GM21526 (cell line): Measurements from ENCODE around the gene ADAMTS2.

ENCODE experiments used
- ATAC-seq: cut with Tn5 transposase; IDR thresholded peaks from one replicate; pipeline ENCODE4 v1.9.1; 2021; ENCODE audit warnings: moderate library complexity; ENCODE audit not compliant: unreplicated experiment, low FRiP score

Gene ADAMTS2

DNA sequence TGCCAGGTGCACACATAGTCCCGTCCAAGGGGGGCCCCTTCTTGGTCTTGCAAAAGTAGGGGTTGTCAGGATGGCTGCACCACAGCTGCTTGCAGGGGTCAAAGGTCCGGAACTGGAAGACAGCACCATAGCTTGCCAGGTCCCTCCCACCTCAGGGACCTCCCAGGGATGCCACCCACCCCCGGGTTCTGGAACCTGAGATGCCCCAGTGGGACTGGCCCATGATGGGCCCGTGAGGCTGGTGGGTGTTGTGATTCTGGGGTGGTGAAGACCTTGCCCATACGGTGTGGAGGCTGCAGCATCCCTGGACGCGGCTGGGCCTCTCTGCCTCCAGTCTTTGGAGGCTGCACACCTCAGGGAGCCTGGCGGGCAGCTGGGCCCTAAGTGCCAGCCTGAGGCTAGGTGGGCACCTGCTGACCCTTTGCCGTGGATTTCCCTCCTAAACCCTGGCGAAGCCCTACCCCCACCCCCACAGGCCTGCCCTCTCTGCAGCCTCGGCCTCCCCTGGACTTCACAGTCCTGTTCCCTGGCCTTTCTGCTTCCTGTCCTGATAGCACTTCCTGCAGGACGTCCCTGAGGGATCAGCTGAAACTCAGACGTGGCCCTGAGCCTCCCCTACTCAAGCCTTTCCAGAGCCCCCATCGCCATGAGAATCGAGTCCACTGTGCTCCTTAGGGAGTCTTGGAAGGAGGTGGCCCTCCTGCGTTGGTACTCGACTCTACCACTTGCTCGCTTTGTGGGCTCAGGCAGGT lies 192.9 kb downstream of the ADAMTS2 start:
- ATAC-seq: no peak

DNA sequence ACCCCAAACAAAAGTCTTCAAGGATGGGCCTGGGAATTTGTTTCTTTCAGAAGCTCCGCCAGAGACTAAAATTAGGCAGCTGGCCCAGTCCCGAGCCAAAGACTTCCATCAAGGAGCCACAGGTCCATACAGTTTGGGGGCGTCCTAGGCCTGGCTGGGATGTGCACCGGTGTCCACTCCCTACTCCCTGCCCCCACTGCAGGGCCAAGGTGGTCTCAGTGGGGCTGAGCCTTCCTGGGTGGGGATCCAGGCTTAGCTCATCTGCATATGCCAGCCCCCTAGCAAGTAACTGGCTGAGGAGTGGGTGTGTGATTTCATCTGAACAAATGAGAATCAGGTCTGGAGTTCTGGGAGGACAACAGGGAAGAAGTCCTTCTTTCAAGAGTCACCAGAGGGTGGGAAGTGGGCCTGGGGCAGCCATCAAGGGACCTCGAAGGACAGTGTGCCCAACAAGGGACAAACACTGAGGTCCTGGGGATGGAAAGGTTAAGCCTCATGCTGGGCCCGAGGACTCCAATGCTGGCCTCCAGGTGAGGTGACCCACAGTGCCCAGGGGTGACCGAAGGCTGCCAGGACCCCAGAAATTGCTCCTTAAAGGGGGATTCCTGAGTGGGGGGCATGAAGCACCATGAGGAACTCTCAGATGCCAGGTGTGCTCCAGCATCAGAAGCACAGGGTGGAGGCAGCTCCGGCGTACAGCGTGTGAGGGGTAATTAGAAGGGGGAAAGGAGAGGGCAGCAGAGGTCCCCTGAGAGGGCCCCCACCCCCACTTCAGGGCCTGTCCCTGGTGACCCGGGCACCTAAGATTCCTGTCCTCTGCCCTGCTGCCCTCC lies 193.8 kb downstream of the ADAMTS2 start:
- ATAC-seq: no peak

DNA sequence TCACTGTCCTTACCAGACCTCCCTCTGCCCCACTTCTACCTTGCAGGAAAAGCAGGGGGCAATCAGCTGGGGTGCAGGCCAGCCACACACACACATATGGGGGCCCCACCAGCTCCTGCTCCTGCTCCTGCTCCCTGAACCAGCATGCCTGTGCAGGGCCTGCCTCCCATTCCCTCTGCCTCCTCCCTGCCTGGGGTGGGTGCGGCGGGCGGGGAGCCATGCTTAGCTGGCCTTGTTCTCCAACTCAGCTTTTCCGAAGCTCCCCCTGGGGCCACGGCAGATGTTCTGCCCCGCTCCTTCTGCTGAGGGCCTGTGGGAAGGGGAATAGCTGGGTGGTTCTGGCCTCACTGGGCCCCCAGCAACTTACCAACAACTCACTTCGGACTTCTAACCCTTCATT lies 195.2 kb downstream of the ADAMTS2 start:
- ATAC-seq: no peak

DNA sequence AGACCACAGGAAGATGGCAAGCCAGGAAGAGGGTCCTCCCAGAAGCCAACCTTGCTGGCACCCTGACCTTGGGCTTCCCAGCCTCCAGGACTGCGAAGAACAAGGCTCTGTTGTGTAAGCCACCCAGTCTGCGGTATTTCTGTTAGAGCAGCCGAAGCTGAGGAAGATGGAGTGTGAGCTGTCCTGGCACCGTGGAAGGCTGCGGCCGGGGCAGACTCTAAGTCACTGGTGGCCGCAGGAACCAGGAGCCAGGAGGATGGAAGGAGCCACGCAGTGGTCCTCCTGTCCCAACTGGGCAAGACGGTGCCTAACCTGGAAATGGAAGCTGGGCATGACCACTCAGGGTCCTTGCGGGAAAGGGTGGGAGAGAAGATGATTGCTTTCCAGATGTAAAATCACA lies 196.0 kb downstream of the ADAMTS2 start:
- no peak for ATAC-seq

DNA sequence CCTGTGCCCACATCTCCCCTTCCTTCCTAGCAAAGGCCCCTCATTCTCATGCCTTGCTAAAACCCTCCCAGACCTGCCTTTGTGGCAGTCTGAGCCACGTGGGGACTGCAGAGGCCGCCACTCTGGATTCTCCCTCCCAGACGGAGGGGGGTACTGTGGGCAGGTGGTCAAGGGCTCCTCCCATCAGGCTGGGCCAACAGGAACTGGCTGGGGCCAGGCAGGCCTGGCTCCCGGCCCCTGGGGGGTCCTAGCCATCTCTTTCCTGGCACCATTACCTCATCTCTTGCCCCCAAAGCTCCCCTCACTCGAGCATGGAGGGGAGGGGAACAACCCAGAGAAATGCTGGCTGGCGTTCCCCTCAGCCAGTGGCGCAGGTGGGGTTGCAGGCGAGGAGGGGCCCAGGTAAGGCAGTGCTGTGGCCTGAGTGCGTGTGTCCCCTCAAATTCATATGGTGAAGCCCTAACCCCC lies 196.5 kb downstream of the ADAMTS2 start:
- ATAC-seq: no peak

DNA sequence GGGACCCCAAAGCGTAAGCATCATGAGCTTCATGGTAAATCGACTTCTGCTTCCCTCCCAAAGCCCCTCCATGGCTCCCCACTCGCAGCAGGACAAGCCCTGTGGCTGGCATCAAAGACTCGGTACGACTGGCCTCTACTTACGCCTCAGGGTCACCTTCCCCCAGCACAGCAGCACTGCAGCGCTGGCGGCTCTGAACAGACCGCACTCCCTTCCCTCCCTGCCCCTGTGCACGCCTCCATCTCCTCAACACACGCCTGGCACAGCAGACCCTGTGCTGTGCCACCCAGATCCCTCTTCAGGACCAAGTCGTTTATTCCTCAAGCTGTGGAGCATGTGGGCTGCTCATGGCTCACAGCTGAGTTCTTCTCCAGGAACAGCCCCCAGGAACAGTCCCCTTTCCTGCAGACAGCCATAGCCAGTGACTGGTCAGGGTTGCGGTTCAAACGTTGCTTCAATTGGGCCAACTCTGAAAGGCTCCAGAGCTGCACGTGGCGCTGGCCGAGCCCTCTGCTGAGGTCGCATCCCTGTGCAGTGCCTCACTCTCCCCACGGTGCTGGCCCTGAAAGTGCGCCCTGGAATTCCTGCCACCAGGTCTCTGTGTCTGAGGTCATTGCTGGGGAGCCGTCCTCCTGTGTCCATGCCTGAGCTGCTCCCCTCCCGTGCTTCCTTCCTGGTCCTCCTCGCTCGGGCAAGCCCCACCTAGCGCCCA lies 197.1 kb downstream of the ADAMTS2 start:
- ATAC-seq: no peak

DNA sequence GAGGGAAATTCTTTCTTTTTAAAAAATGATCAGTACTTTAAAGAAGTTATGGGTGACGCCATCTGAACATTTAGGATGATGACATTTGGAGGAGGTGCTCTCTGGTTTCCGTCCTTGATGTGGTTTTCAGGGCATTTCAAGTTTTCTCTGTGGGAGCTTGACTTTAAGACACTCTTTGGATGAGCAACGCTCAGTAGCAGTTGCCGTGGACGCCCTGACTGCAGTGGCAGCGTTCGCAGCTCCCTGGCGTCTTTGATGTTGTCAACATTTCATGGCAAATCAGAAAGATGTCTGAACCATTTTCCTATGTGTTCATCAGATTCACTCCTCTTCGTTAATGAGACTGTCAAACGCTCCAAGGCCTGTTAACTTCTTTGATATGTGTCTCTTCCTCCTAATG lies 199.0 kb downstream of the ADAMTS2 start:
- ATAC-seq: no peak

DNA sequence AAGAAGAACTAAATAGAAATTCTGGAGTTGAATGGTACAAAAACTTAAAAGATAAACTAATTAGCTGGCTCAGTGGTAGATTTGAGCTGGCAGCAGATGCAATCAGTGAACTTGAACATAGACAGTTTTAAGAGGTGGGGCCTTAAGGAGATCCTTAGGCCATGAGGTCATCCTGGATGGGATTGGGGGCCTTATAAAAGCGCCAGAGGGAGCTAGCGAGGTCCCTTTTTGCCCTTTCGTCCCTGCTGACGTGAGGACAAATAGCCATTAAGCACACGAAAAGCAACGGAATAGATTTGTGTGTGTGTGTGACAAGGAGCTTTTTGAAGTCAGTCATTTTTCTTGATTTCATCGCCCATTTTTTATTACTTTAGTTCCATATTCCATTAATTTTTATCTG lies 201.8 kb downstream of the ADAMTS2 start:
- ATAC-seq: no peak

DNA sequence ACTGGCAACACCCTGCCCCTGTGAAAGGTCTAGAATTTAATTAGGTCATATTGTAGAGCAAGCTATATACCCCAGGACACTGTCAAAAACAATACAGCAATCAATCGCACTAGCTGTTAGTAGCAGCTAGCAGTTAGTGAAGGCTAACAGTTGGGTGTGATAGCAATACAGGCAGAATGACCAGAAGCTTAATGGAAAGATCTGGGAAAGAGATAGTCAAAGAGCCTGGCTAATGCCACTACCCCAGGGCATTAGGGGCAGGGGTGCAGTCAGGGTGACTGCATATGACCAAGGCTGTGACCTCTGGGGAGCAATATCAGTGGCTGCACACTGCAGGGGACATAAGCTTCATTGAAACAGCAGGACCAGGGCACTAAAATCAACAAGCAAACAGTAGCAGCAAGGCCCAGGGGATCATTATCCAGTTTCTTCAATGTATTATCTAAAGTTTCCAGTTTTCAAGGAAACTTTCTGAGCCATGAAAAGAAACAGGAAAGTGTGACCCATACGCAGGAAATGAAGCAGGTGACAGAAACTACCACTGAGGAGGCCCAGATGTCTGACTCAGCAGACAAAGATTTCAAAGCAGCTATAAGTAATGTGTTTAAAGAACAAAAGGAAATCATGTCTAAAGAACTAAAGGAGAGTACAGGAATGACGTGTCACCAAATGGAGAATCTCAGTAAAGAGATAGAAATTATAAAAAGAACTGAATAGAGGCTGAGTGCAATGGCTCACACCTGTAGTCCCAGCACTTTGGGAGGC lies 202.6 kb downstream of the ADAMTS2 start:
- no peak for ATAC-seq

DNA sequence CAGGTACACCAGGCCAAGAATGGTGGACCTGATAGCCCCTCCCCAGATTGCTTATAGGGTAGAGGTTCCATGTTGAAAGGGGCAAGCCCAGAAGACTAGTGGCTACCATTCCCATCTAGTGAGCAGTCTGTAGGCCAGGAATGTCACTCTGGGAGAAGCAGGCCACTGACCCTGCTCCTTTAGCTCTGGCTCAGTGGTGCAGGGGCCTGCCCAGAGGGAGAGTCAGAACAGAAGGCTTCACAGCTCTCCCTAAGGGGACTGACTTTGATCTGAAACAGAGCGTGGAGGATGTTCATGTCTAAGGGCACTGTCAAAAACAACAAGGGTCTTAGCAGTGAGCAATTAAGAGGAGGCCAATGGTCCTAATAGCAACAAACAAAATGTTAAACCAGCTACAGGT lies 203.4 kb downstream of the ADAMTS2 start:
- ATAC-seq: no peak

DNA sequence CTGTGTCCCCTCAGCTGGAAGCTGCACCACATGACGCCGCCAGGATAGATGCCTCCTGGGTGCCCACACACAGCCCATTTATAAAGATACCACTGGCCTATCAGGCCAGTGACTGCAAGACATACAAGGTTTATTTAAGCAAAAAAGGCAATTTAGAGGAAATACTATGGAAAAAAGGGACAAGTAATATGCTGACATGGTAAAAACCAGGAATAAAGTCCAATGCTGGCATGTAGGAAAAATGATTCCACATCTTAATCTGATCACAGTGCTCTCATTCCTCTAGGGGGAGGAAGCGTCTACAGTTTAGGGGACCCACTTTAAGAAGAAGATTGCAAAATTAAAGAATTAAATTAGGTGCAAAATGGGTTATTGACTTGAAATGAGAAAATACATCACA lies 205.0 kb downstream of the ADAMTS2 start:
- ATAC-seq: no peak

DNA sequence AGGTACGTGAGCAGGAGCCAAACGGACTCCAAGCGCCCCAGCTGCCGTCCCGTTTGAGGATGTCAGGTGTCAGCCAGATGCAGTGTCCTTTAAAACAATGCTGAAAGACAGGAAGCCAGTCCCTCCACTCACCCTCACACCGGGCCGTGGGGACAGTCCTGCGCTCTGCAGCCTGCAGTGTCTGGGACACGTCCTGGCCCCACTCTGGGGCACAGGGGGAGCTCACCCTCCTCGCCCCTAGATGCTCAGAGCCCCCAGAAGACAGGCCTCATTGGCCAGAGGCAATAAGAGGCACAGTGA lies 205.4 kb downstream of the ADAMTS2 start:
- ATAC-seq: no peak

DNA sequence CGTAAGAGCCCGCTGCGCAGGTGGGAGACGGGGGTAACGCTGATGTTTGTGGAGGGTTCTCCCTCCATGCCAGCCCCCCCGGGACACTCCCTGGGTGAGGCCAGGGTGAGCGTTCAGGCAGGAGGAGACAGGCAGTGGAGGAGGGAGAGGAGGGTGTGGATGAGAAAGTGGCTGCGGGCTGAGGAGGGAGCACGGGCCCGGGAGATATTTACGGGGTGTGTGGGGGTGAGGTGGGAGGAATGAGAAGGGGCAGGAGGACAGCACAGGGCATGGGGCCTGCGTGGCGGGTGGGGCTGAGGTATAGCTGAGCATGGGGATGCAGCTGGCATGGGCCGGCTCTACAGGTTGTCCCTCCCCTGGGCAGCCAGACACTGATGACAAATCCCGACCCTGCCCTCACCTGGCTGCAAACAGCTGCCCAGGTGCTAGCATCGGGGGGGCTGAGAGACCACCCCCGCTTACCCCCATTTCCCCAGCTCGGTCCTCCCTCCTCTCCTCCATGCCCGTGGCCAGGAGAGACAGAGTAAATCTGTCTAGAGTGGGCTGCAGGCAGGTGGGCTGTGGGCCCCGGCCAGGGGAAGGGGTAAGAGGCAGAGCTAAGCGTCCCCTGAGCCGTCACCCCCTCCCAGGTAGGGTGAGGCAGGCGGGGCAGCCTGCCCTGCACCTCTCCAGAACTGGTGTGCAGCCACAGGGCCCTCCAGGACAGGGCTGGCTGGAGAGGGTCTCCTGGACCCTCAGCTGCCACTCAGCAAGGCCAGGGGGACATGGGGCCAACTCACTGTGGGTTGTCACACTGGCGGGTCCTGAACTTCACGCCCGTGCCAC lies 205.9 kb downstream of the ADAMTS2 start:
- ATAC-seq: no peak

DNA sequence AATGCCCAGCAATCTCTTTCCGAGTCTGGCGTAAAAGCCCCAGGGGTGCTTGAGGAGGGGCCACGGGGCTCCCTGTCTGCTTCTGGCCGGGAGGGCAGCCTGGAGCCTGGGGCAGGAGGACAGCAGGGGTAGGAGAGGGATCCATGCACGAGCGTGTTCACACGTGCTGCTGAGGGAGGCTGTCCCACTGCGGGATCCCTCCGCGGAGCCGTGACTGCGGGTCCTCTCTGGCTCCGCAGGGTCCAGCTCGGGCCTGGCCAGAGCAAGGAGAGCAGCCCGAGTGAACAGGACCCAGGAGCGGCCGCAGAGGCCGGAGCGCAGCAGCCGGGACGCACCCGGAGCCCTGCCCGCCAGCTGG lies 206.7 kb downstream of the ADAMTS2 start:
- ATAC-seq: no peak

DNA sequence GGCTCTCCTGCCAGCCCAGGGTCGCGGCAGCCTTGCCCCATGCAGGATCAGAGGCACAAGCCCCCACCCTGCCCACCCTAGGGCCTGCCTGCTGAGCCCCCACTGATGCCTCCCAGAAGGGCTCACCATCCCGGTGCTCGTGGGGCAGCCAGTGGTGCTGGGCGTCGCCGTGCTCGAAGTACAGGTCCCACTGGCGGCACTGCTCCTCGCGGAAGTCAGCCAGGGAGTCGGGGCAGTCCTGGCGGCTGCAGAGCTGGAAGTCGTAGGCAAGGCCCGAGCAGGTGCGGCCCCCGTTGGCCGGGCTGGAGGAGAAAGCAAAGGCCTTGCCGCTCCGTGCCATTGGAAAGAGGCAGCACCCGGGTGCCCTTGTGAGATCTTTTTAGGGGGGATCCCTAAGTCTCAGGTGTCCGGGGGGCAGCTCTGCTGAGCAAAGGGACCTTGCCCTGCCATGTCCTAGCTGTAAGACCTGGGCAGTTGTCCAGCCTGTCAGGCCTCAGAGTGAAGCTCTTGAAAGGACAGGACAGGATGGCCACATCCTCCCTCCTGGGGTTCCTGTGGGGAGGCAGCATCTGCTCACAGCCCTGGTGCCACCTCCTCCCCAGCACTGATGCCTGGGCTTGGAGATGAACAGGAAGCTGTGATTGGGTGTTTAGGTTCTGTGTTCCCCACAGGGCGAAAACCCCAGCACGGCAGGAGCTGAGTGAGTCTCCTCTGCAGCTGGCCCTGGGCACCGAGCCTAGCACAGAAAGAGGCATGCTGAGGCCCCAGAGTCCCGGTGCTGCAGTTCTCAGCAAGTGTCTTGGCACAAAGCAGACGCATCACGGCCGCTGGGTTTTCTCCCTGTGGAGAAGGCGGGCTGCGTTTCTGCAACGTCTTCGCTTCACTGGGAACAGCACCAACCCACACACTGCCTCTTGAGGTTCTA lies 207.4 kb downstream of the ADAMTS2 start:
- no peak for ATAC-seq

DNA sequence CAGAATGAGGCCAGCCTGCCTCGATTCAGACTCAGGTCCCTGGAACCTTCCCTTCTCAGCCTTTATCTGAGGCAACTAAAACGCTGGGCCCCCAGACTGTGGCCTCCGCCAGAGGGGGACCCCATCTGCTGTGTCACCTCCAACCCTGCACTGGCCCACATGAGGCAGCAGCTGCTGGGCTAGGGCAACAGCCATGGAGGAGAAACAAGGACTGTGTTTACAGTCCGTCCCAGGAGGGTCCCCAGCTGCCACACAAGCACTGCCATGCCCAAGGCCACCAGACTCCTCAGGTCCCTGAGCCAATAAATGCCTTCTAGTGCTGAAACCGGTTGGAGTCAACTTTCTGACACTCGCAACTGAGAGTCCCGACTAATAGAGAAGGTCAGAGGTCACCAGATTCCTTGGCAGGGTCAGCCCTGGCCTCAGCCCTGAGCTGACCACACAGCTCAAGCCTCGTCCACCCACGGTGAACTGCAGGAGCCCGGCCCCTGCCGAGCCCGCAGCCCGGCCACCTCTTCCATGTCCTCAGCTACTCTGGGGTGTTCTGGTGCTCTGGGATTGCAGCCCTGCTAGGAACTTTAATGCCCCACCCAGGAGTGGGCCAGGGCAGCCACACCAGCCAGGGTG lies 208.1 kb downstream of the ADAMTS2 start:
- ATAC-seq: no peak

DNA sequence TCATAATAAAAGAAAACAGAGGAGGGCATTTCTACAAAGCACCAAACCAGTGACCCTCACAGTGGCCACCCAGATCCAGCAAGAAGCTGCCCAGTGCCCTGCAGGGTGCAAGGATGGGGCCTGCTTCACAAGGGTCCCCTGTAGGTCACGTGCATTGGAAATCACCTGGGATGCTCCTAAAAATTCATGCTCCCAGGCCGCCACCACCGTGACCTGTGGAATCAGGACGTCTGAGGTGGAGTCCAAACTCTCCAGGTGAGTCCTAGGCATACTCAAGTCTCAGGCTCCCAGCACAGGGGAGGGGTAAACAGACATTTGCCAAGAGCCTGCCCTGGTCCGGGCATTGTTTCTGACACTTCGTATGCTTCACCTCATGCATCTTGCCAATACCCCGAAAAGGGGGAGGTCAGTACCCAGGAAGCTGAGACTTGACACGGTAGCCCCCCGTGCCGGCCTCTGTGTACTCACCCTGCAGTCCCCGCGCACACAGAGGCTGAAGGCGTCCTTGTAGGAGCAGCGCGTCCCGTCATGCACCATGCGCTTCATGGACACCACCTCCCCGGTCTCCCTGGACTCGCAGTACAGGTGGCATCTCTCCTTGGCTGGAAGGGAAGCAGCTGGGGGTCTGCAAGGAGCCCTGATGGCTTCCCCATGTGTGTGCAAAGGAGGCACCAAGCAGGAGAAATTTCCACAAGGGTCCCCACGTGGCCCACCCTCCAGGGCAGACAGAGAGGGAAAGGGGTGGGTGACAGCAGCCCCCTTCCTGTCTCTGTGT lies 209.6 kb downstream of the ADAMTS2 start:
- ATAC-seq: no peak

DNA sequence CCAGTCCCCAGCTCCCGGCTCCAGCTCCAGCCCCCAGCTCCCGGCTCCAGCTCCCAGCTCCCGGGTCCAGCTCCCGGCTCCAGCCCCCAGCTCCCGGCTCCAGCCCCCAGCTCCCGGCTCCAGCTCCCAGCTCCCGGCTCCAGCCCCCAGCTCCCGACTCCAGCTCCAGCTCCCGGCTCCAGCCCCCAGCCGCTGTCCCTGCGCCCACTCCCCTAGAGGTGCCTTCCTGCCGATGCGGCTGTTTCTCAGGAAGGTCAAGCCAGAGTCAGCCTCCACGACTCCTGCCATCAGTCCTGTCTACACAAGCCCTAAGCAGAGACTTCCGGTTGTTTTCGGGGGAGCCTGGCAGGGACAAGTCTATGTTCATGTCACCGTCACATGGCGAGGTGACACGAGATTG lies 210.3 kb downstream of the ADAMTS2 start:
- no peak for ATAC-seq
